Left renal pelvis (tissue), 4 donors: ENCODE data around the gene MCUB. TPM values are rescaled to one million over a fixed set of nuclear protein-coding genes. Genes with fewer than 3 reads are reported as not detected.

Experiments used
- DNase-seq, 4 donors: peaks; one replicate each; pipeline ENCODE4 v3.0.0-alpha.2; 2013; ENCODE audit warnings: low read depth in 4 of 4, low spot score in 3 of 4
- polyA plus RNA-seq, 4 donors: library from polyadenylated mRNA; unstranded; fragments of 120-200 nt; gene quantifications; one replicate each; pipeline ENCODE4 v1.2.1, GENCODE V29; 2013; ENCODE audit not compliant: insufficient read length in 4 of 4

The MCUB gene
- polyA plus RNA-seq, 4 donors, result 9.0 to 12.1 (median 9.8) TPM

- DNase-seq, result no peak
Measured at GRCh38 chr4:109721033-109721432, 161.0 kb downstream of the MCUB start.

GRCh38 chr4:109722357-109722756 is 162.3 kb downstream of the MCUB start:
- no peak for DNase-seq

GRCh38 chr4:109723110-109723509 is 163.1 kb downstream of the MCUB start:
- no peak for DNase-seq

DNA sequence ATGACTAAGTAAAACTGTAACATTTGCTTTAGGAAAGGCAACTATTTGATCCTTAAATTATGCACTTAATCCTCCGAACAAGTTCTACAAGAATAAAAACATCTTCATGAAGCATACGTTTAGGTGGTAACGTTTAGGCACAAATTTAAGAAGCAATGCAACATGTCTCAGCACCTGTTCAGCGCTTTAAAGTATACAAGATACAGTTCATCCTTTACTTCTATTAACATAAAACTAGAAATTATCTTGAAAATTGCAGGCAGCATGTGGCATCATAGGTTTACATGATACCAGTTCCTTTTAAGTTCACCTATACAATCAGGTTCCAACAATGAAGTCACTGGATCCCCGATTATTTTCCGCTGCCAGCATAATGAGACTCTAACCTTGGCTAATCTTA is 168.3 kb downstream of the MCUB start:
- DNase-seq, result no peak

DNA sequence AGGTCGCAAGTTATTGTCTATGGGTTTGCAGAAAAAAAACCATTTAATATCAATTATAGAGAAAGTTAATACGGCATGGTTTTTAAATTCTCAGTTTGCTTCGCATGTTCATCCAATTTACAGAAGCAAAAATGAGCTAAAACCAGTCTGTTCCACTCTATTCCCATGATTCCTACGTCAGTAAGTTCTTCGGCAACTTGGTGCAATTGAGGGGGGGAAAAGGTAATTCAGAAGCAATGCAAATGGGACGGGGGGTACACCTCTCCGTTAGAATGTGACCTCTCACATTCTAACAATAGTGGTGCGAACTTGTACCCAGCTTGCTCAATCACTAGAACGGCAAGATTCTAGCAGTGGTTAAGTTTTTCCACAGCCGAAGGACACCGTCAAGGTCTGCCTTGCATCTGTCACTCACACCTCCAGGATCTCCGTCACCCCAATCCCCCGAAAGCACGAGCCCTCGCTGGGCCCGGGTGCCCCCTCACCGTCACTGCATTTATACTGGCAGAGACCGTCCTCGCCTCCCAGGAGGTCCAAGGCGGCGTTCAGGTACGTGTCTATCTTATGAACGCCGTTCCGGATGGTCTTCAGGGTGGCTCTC is 169.2 kb downstream of the MCUB start:
- DNase-seq, result peak in 3 of 4 donors; percentile 9 to 18 (median 10)

- DNase-seq, result peak; percentile 48 to 67 (median 60)
Measured at GRCh38 chr4:109729718-109730618, 169.9 kb downstream of the MCUB start, which contains the start of gene PLA2G12A. TSS of gene PLA2G12A (minus strand) at chr4:109730070. CDS start at chr4:109729809, 261 bp downstream.

DNA sequence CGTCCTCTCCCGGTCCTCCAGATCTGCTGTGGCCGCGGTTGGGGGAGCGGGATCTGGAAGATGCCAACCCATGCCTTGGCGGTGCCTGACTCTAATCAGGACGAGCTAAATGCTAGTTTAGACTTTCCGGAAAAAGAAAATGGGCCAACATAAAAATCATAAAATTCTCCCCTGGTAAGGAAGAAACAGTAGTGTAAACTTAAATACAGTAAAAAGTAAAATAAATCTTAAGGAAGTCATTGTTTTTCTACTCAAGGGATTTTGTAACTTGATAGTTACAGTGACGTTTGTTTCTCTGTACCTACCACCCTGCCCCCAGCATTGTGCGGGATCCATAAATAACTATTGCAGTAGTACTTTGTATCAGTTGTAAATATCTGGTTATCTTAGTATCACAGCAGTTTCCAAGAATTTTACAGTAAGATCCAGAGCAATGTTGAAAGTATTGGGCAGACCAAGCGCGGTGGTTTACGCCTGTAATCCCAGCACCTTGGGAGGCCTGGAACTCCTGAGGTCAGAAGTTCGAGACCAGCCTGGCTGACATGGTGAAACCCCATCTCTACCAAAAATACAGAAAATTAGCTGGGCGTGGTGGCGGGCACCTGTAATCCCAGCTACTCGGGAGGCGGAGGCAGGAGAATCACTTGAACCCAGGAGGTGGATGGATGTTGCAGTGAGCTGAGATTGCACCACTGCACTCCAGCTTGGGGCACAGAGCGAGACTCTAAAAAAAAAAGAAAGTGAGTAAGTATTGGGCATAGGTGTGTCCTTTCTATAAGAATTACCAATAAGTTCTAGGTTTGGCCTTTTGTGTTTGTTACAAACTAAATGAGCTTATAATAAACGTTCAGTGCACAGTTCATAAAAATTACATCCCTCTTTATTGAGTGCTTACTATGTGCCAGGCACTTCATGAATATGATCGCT is 170.8 kb downstream of the MCUB start:
- no peak for DNase-seq

GRCh38 chr4:109733728-109734127 is 173.7 kb downstream of the MCUB start:
- DNase-seq, result no peak

DNA sequence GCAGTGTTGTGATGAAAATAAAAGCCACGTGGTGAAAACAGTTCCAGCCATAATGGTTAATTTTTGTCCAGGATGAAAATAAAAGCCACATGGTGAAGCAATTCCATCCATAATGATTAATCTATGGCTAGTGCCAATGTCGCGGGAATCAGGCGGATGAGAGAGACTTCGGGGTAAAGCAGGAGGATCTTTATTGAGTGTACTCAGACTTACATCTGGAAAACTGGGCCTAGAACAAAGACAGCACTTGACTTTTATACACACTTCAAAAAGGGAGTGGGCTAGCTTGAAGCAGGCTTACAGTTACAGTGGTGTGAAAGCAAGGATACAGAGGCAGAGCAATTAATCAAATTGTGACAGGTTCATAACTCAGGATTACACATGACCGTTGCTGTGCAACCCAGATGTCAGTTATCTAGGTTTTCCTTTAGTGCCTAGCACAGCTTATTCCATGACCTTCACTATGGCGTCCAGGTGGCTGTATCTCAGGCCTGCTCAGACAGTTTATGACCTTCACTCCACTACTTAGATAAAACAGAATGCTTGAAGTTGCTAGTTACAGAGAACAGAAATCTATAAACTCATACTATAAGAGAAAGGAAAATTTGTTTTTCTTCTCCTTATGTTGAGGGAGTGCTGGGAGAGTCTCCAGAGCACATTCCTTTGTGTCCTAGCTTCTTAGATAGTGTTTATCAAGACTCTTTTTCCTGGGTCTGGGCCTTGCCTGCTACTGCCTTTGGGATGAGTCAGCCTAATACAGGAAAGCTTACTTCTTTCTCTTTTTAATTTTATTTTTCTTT is 175.7 kb downstream of the MCUB start:
- DNase-seq, result no peak

Other genes starting within 250 kb of the MCUB start
- 10 to 100 TPM; 35.8 to 48.8 (median 42.2) TPM for gene SEC24B, start 126.4 kb upstream of the MCUB start, polyA plus RNA-seq
- 10 to 100 TPM; 18.9 to 45.2 (median 39.5) TPM for gene CASP6, start 143.2 kb downstream of the MCUB start, polyA plus RNA-seq
- 10 to 100 TPM; 24.4 to 34.0 (median 32.1) TPM for gene PLA2G12A, start 169.8 kb downstream of the MCUB start, polyA plus RNA-seq
- gene CFI, start 241.8 kb downstream of the MCUB start, polyA plus RNA-seq, result 10 to 100 TPM; 71.2 to 87.0 (median 80.1) TPM